DOHH2 (cell line): Measurements from ENCODE around the gene RASL11B.

Experiments
- H3F3A ChIP-seq: fragments of 200-600 bp; sonication (generic), shearing (Covaris generic); 2 replicates; pipeline ENCODE4 v1.6.0; 2016; ENCODE audit warnings: antibody characterized with exemption, mild to moderate bottlenecking; ENCODE audit not compliant: control insufficient read depth, insufficient read depth
- H3K27ac ChIP-seq: fragments of 200-600 bp; sonication (generic); 2 replicates; pipeline ENCODE4 v1.5.1; 2014; ENCODE audit warnings: low read depth, mild to moderate bottlenecking, low read length, moderate library complexity
- H3K27me3 ChIP-seq: fragments of 200-600 bp; sonication (generic); 2 replicates; pipeline ENCODE4 v1.6.1; 2014; ENCODE audit warnings: mild to moderate bottlenecking, low read length, mixed read lengths; ENCODE audit not compliant: control insufficient read depth
- H3K36me3 ChIP-seq: fragments of 200-600 bp; sonication (generic); 2 replicates; pipeline ENCODE4 v1.6.1; 2014; ENCODE audit warnings: mild to moderate bottlenecking, low read length, moderate library complexity, mixed read lengths; ENCODE audit not compliant: control insufficient read depth
- H3K4me1 ChIP-seq: fragments of 200-600 bp; sonication (generic); 2 replicates; pipeline ENCODE4 v1.6.1; 2014; ENCODE audit warnings: mild to moderate bottlenecking, low read length, mixed read lengths; ENCODE audit not compliant: control insufficient read depth
- H3K4me2 ChIP-seq: fragments of 200-600 bp; sonication (generic); 2 replicates; pipeline ENCODE4 v1.6.0; 2014; ENCODE audit warnings: mild to moderate bottlenecking, low read length, moderate library complexity
- H3K4me3 ChIP-seq: fragments of 200-600 bp; sonication (generic); 2 replicates; pipeline ENCODE4 v1.5.1; 2014; ENCODE audit warnings: mild to moderate bottlenecking, low read length, mixed read lengths
- H3K79me2 ChIP-seq: fragments of 200-600 bp; sonication (generic); 2 replicates; pipeline ENCODE4 v1.6.1; 2014; ENCODE audit warnings: mild to moderate bottlenecking, low read length, mixed read lengths; ENCODE audit not compliant: control insufficient read depth
- H3K9me2 ChIP-seq: fragments of 200-600 bp; sonication (generic); replicated peaks from 2 replicates; pipeline ENCODE4 v1.6.1; 2014; ENCODE audit warnings: mild to moderate bottlenecking, low read length, mixed read lengths; ENCODE audit not compliant: control insufficient read depth
- H3K9me3 ChIP-seq: fragments of 200-600 bp; sonication (generic); 2 replicates; pipeline ENCODE4 v1.6.1; 2014; ENCODE audit warnings: antibody characterized with exemption, low read length, mixed read lengths; ENCODE audit not compliant: control insufficient read depth, insufficient read depth
- H4K20me1 ChIP-seq: fragments of 200-600 bp; sonication (generic); 2 replicates; pipeline ENCODE4 v1.6.0; 2014; ENCODE audit warnings: low read depth, mild to moderate bottlenecking, antibody characterized with exemption, low read length, moderate library complexity; ENCODE audit not compliant: control insufficient read depth, insufficient read depth
- CTCF ChIP-seq: fragments of 200-600 bp; sonication (generic); IDR thresholded peaks from one replicate; pipeline ENCODE4 v1.5.1; 2014; ENCODE audit warnings: antibody characterized with exemption, mild to moderate bottlenecking, low read depth, low read length; ENCODE audit not compliant: poor library complexity, severe bottlenecking
- EZH2phosphoT487 ChIP-seq: fragments of 200-600 bp; sonication (generic); IDR thresholded peaks from 2 replicates; pipeline ENCODE4 v1.6.1; 2017; ENCODE audit warnings: borderline replicate concordance, mild to moderate bottlenecking, antibody characterized with exemption, low read length, moderate library complexity, mixed read lengths

The RASL11B gene

GRCh38 chr4:52867163-52867562 is 5.0 kb downstream of the RASL11B start:
- no peaks in the 10 kb centered on the region for H3F3A ChIP-seq
- H3K9me2 ChIP-seq, result no peaks in the 10 kb centered on the region
- H3K4me3 ChIP-seq, result no peak overlapping the region
- no peaks in the 10 kb centered on the region for H3K36me3 ChIP-seq
- no peak overlapping the region for H3K4me2 ChIP-seq
- no peaks in the 10 kb centered on the region for H4K20me1 ChIP-seq
- TF ChIP-seq EZH2phosphoT487, result no peak
- no peak for TF ChIP-seq CTCF
- no peak overlapping the region for H3K27ac ChIP-seq
- peaks cover 7% of the 10 kb centered on the region; the same call in 1 of the 2 replicates for H3K4me1 ChIP-seq
- H3K79me2 ChIP-seq, result no peaks in the 10 kb centered on the region
- H3K9me3 ChIP-seq, result no peaks in the 10 kb centered on the region
- H3K27me3 ChIP-seq, result no peaks in the 10 kb centered on the region

- Histone ChIP-seq H3K4me2 (no peak overlapping the region), H3K27ac (no peak overlapping the region), H3K9me3 (no peaks in the 10 kb centered on the region), H3K4me1 (peaks cover 4% of the 10 kb centered on the region; the same call in 1 of the 2 replicates), H3K27me3 (no peaks in the 10 kb centered on the region), H3K9me2 (no peaks in the 10 kb centered on the region), H3K79me2 (no peaks in the 10 kb centered on the region), H3K36me3 (no peaks in the 10 kb centered on the region), H4K20me1 (no peaks in the 10 kb centered on the region), H3K4me3 (no peak overlapping the region), H3F3A (no peaks in the 10 kb centered on the region)
- TF ChIP-seq CTCF (no peak), EZH2phosphoT487 (no peak)
Measured at GRCh38 chr4:52868133-52868532, 6.0 kb downstream of the RASL11B start.

- Histone ChIP-seq H3F3A (no peaks in the 10 kb centered on the region), H3K9me3 (no peaks in the 10 kb centered on the region), H3K9me2 (no peaks in the 10 kb centered on the region), H3K27me3 (no peaks in the 10 kb centered on the region), H3K4me1 (no peaks in the 10 kb centered on the region), H3K4me2 (no peak overlapping the region), H3K4me3 (no peak overlapping the region), H3K79me2 (no peaks in the 10 kb centered on the region), H3K27ac (no peak overlapping the region), H3K36me3 (no peaks in the 10 kb centered on the region), H4K20me1 (no peaks in the 10 kb centered on the region)
- TF ChIP-seq CTCF, result no peak
- no peak for TF ChIP-seq EZH2phosphoT487
Measured at GRCh38 chr4:52869196-52869595, 7.1 kb downstream of the RASL11B start.

GRCh38 chr4:52869656-52870055 is 7.5 kb downstream of the RASL11B start:
- Histone ChIP-seq H3K27me3 (no peaks in the 10 kb centered on the region), H3K9me2 (no peaks in the 10 kb centered on the region), H3K9me3 (no peaks in the 10 kb centered on the region), H3K4me1 (no peaks in the 10 kb centered on the region), H3K4me2 (no peak overlapping the region), H3F3A (no peaks in the 10 kb centered on the region), H3K4me3 (no peak overlapping the region), H3K36me3 (no peaks in the 10 kb centered on the region), H3K79me2 (no peaks in the 10 kb centered on the region), H3K27ac (no peak overlapping the region), H4K20me1 (no peaks in the 10 kb centered on the region)
- TF ChIP-seq EZH2phosphoT487, result no peak
- TF ChIP-seq CTCF, result no peak
